Measurements from ENCODE around the gene PIP5K1C. TPM values are rescaled to one million over a fixed set of nuclear protein-coding genes. Genes with fewer than 3 reads are reported as not detected.

PIP5K1C gene
- total RNA-seq, 3 donors from 2014 or later (not counting 1 experiment from before 2014, with no cell fraction given) = 35.0 to 49.2 (median 36.8) TPM

DNA sequence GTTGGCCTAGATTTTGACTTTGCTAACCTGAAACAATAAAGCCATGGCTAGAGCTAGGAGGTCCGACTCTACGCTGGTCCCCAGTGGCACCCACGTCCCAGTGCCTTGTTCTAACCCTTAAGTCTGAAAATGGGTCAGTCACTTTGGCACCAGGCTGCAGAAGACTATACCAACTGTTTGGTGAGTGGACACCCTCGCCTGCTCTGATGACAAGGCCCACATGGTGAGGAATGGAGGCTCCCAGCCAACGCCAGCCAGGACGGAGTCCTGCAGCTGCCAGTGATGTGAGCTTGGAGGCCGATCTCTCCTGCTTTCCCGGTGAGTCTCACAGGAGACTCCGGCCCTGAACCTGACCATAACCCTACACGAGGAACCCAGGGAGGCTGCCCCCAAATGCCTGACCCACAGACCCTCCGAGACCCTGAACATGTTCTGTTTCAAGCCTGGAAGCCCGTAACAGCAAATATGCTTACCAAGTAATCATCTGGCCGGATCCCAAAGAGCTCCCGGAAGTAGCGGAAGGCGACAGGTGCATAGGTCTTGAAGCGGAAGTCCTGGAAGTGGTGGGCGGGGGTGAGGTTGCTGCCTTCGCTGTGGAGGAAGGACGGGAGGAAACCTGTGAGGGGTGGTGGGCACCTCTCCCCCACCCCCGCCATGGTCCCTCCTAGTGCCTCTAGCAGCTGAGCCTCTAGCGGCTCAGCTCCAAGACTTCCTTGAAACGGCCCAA, 39.6 kb downstream of the PIP5K1C start:
- WGBS (ENCODE audit: insufficient coverage) = 92% methylated on average over 23 of the region's 23 CpGs
- Mint-ChIP-seq H3K4me1 (no peaks in the 10 kb centered on the region), H3K27ac (no peak overlapping the region), H3K9me3 (no peaks in the 10 kb centered on the region), H3K27me3 (ENCODE audit: low read depth in 2 of 2) (no peaks in the 10 kb centered on the region), H3K36me3 (no peaks in the 10 kb centered on the region), H3K4me3 (no peak overlapping the region)
- H3K27ac ChIP-seq (ENCODE audit: low read length) = no peak overlapping the region
- H3K27me3 ChIP-seq (ENCODE audit: control insufficient read depth, insufficient read depth, low read length) = no peaks in the 10 kb centered on the region
- H3K36me3 ChIP-seq (ENCODE audit: control insufficient read depth, insufficient read depth, low read length) = peaks cover 21% of the 10 kb centered on the region
- peaks cover 7% of the 10 kb centered on the region for H3K4me1 ChIP-seq (ENCODE audit: control insufficient read depth, insufficient read depth, low read length)
- no peak overlapping the region for H3K4me3 ChIP-seq (ENCODE audit: low read length)
- no peaks in the 10 kb centered on the region for H3K9me3 ChIP-seq (ENCODE audit: control insufficient read depth, insufficient read depth, low read length)
- ATAC-seq (no peak), DNase-seq (no peak)
- intact Hi-C loops (cut with micrococcal nuclease) = loop anchor here (10.0 kb wide), 1 partner anchor 544 kb away; no protein-coding TSS in a partner anchor
- TF ChIP-seq CTCF (IDR thresholded peaks at IDR 0.05) = no peak

GRCh38 chr19:3659746-3660112, 40.5 kb downstream of the PIP5K1C start:
- Mint-ChIP-seq H3K27ac (no peak overlapping the region), H3K36me3 (no peaks in the 10 kb centered on the region), H3K4me1 (no peaks in the 10 kb centered on the region), H3K27me3 (ENCODE audit: low read depth in 2 of 2) (no peaks in the 10 kb centered on the region), H3K4me3 (no peak overlapping the region), H3K9me3 (no peaks in the 10 kb centered on the region)
- WGBS (ENCODE audit: insufficient coverage) = 95% methylated on average over 22 of the region's 22 CpGs
- no peaks in the 10 kb centered on the region for H3K4me1 ChIP-seq (ENCODE audit: control insufficient read depth, insufficient read depth, low read length)
- H3K4me3 ChIP-seq (ENCODE audit: low read length) = no peak overlapping the region
- no peaks in the 10 kb centered on the region for H3K9me3 ChIP-seq (ENCODE audit: control insufficient read depth, insufficient read depth, low read length)
- intact Hi-C loops (cut with micrococcal nuclease) = loop anchor here (10.0 kb wide), 1 partner anchor 545 kb away; no protein-coding TSS in a partner anchor
- DNase-seq = no peak
- ATAC-seq = no peak
- H3K36me3 ChIP-seq (ENCODE audit: control insufficient read depth, insufficient read depth, low read length) = peaks cover 19% of the 10 kb centered on the region
- TF ChIP-seq CTCF (IDR thresholded peaks at IDR 0.05) = no peak
- H3K27ac ChIP-seq (ENCODE audit: low read length) = no peak overlapping the region
- H3K27me3 ChIP-seq (ENCODE audit: control insufficient read depth, insufficient read depth, low read length) = no peaks in the 10 kb centered on the region

- Histone ChIP-seq H3K4me1 (ENCODE audit: control insufficient read depth, insufficient read depth, low read length) (no peaks in the 10 kb centered on the region), H3K36me3 (ENCODE audit: control insufficient read depth, insufficient read depth, low read length) (peaks cover 18% of the 10 kb centered on the region), H3K27ac (ENCODE audit: low read length) (no peak overlapping the region), H3K27me3 (ENCODE audit: control insufficient read depth, insufficient read depth, low read length) (no peaks in the 10 kb centered on the region), H3K9me3 (ENCODE audit: control insufficient read depth, insufficient read depth, low read length) (no peaks in the 10 kb centered on the region), H3K4me3 (ENCODE audit: low read length) (no peak overlapping the region)
- no peak overlapping the region for H3K27ac Mint-ChIP-seq
- intact Hi-C loops (cut with micrococcal nuclease) = no loop called here
- no peak overlapping the region for H3K4me3 Mint-ChIP-seq
- no peaks in the 10 kb centered on the region for H3K36me3 Mint-ChIP-seq
- TF ChIP-seq CTCF (IDR thresholded peaks at IDR 0.05) = no peak
- ATAC-seq (no peak), DNase-seq (no peak)
- no peaks in the 10 kb centered on the region for H3K9me3 Mint-ChIP-seq
- WGBS (ENCODE audit: insufficient coverage) = 95% methylated on average over 37 of the region's 37 CpGs
- H3K27me3 Mint-ChIP-seq (ENCODE audit: low read depth in 2 of 2) = no peaks in the 10 kb centered on the region
- H3K4me1 Mint-ChIP-seq = no peaks in the 10 kb centered on the region
These were observed 41.2 kb downstream of the PIP5K1C start for GRCh38 chr19:3658870-3659745.
